Measurements from ENCODE around the gene ZBTB26.
"Not testable (repeated sequence)": the region's sequence is repeated elsewhere in the genome, so short reads cannot be mapped to it uniquely, and the experiment has no call there.

Gene ZBTB26

DNA sequence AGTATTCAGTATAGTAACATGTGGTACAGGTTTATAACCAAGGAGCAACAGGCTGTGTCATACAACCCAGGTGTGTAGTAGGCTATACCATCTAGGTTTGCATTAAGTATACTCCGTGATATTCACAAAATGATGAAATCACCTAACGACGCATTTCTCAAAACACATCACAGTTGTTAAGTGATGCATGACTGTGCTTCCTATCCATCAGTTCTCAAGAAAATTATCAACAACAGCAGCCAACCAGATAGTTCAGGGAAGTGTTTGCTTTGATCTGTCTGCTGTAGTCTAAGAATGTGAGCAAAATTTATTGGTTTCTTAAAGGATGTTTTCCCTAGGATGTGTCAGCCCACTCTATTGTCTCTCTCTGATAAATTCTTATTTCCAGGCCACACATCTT lies 7.4 kb downstream of the ZBTB26 start:
- DNase-seq: no peak

DNA sequence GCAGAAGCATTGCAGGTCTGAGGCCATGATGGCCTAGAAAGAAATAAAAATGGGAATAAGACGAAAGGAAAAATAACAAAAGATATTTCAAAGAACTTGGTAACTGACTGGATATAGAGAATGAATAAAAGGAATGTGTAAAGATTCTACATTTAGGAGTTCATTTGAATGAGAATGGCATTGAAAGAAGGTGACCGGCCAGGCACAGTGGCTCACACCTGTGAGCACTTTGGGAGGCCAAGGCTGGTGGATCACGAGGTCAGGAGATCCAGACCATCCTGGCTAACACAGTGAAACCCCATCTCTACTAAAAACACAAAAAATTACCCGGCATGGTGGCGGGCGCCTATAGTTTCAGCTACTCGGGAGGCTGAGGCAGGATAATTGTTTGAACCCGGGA lies 8.6 kb downstream of the ZBTB26 start:
- no peak for DNase-seq

DNA sequence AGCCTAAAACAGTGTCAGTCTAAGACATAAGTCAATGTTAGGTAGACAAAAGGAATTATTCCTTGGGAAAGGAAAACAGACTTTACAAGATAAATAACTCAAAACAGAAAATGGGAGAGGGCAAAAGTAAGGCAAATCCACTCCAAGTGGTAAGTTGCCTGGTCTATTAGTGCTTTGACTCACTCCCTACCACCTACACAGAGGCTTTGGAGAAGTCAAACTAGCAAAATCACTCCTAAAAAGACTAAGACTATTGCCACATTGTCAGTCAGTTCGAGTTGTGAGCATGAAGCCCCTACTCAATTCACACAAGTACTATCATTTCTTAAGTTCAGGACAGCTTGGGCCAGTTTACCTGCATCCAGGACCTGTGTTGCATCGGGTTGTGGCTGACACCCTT lies 13.0 kb downstream of the ZBTB26 start:
- no peak for DNase-seq

DNA sequence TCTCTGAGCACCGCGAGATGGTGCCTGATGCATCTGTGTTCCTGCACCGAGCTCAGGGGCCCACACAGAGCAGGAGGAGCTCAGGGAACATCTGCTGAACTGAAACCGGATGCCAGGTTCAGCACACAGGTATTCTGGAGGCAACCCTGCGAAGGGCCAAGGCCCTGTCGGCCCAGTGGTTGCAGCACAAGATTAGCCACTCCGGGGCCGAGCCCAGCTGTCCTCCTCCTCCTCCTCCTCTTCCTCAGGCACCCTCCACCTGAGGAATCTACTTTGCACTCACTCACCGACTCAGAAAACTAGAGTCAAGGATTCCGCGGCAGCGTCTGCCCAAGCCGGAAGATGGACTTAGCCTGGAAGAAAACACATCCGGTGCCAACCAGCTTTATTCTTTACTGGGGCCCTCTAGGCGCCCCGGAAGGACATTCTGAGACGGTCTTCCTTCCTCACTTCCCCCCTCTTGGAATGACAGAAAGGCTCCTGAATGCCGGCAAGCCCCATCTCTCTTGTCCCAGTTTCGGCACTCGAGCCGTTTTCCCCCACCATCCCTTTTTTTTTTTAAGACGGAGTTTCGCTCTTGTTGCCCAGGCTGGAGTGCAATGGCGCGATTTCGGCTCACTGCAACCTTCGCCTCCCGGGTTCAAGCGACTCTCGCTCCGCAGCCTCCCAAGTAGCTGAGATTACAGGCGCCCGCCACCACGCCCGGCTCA lies 18.2 kb downstream of the ZBTB26 start, which contains the start of gene ZBTB6:
ZBTB6 (minus strand) TSS at position 360 of the 710 bp plus-strand sequence. CDS start 1,251 bp downstream, outside the sequence.
- peak; percentile 40 for DNase-seq

DNA sequence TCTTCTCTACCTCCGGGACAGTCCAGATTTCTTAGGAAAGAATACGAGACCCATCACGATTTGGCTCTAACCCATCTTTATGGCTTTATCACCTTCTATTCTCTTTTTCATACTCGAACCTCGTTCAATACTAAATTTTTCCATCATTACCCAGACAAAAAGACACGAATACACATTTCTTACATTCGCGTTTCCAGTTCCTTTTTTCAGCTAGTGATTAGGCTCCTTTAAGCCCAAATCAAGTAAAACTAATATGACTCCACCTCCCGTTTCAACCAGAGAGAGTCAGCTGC lies 18.7 kb downstream of the ZBTB26 start:
- no peak for DNase-seq

DNA sequence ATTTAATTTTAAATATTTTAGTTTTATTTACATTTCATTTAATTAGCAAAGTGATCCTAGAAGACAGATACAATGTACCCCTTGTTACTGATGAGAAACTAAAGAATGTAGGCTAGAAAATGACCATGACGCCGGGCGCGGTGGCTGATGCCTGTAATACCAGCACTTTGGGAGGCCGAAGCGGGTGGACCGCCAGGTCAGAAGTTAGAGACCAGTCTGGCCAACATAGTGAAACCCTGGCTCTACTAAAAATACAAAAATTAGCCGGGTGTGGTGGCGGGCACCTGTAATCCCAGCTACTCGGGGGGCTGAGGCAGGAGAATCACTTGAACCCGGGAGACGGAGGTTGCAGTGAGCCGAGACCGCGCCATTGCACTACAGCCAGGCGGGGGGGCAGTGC lies 25.2 kb downstream of the ZBTB26 start:
- DNase-seq: not testable (repeated sequence)

DNA sequence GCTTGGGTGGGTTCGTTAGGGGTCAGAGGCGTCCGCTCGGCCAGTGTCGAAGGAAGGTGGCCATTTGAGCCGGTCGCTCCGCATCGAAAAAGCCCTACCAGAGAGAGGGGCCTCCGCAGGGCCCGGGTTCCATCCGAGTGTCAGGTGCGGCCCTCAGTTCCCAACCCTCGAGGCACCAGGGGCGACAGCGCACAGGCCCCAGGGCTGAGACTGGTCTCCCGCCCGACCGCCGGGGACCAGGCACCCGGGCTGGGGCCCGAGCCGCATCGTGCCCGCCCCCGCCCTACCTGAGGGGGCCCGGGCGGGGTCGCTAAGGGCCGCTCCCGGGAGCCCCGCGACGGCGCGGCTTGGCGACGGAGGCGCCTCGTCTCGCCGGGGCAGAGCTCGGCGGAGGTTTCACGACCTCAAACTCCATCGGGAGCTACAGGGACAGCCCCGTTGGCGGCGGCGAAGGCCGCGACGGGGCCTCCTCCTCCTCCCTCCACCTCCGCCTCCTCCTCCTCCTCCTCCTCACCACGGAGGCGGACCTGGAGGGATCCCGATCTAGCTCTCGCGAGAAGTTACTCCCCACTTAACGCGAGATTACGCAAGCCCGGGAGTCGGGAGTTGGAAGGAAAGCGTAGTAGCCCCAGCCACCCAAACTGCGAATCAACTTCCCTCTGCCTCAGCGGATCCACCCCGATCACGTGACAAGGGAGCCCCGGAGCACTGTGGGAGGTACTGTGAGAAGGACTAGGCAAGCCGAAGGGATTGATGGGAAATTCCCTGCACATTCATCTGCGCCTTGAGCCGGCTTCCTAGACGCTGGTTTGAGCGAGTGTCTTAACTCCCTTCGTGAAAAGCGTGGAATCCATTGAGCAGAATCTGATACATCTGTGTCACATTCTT lies 26.2 kb downstream of the ZBTB26 start, which contains the start of gene RC3H2:
RC3H2 (minus strand) TSS at position 537 of the 888 bp plus-strand sequence. CDS start 7,850 bp downstream, outside the sequence.
- peak; percentile 54 for DNase-seq

DNA sequence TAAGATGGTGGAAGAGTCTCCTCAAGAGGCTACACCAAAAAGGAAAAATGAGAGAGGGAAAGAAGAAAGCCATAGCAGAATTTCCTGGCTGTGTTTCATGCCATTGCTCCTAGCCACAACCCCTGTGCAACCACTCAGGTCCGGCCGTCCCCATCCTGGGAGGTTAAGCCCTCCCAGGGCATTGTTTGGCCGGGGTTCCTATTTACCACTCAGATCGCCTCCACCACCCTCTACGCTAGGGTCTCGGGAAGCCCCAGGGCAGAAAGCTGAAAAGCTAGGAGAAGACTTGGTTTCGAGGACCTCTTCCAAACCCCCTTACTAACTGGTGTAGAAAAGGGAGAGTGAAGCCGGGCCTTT lies 26.9 kb downstream of the ZBTB26 start:
- no peak for DNase-seq

DNA sequence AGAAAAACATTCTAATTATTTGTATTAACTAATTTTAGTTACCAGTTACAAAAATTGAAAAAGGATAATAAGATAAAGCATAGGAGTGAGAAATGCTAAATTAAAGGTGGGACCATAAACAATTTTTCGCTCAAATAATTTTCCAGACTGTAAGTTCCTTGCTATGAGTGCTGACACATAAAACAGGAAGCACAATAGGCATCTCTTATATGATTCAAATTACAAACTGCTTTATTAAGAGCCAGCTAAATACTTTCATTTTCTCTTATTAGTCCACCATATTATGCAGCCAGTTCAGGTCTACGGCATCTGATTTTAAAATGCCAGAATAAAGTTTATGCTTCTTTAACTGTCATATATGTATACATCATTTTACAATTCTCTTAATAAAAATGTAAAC lies 30.5 kb downstream of the ZBTB26 start:
- no peak for DNase-seq

DNA sequence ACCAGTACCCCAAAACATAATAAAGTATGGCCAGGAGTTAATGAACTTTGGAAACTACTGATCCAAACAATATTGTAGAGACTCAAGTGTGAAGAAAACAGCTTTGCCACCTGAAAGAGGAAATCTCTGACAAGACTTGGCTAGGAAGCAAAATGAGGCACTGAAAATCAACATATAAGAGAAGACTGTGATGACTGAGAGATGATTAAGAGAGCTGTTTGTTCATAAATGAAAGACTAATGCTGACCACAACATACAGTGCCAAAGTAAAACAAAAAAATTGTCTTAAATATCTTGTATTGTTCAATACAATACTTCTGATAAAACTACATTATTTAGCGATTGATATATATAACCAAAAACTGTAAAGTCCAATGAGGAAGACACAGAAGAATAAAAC lies 33.3 kb downstream of the ZBTB26 start:
- no peak for DNase-seq

DNA sequence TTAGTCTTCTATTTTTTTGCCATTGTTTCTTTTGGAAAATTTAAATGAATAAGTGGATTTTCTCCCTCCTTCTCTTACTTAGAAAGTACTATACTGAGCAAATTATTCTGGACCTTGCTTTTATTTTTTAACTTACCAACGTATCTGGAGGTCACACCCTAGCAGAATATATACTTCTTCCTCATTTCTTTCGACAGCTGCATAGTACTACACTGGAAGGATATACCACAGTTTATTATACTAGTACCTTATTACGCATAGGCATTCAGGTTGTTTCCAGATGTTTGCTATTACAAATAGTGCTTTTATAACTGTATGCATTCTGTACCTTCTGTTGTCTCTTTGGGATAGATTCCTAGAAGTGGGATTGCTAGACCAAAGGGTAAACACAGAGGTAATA lies 42.8 kb downstream of the ZBTB26 start:
- DNase-seq: no peak

DNA sequence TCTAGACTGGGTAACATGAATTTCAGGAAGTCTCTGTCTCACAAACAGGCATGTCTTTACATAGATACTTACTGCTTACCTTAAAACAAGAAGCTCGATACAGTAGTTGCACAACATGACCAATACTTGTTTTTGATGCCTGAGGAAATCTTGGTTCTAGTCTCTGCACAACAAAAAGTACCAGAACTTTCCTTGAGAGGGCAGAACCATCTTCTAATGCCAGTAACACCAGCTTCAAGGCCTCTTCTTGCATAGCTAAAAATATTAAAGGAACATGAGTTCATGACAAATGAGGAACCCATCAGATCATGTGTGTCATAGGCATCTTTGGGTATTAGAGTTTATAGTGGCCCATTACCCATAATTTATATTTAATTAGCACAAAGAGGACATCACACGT lies 48.2 kb downstream of the ZBTB26 start:
- DNase-seq: no peak

DNA sequence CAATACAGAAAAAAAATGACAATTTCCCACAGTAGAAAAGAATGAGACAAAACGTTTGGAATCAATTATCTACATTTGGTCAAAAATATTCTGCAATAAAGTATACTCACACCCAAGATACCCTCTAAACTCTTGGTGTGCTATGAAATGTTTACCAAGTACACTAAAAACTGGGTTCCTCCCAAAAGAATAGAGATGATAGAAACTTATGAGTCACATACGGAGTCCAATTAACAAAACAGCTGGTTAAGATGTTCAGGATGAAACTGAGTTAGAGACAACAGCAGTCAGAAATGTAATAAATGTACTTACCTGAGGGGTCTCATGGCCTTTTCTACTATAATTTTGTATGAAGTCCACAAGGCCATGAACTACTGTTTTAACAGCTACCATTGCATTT lies 51.9 kb downstream of the ZBTB26 start:
- no peak for DNase-seq

DNA sequence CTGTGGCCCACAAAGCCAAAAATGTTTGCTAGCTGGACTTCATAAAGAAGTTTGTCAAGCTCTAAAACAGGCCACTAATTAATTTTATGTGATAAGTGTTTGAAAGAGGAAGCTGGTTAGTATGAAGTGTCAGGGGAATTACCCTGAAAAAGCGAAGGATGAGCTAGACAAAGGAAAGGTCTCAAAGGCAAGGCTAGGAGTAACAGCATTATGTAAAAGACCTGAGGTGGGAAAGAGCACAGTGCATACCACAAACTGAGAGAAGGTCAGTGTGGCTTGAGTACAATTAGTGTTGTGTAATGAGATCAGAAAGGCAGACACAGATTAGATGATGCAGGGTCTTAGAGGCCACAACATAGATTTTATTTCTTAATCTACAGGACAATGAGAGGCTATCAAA lies 55.8 kb downstream of the ZBTB26 start:
- no peak for DNase-seq

DNA sequence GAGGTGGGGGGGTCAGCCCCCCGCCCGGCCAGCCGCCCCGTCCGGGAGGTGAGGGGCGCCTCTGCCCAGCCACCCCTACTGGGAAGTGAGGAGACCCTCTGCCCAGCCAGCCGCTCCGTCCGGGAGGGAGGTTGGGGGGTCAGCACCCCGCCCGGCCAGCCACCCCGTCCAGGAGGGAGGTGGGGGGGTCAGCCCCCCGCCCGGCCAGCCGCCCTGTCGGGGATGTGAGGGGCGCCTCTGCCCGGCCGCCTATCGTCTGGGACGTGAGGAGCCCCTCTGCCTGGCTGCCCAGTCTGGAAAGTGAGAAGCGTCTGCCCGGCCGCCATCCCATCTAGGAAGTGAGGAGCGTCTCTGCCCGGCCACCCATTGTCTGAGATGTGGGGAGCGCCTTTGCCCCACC lies 64.0 kb downstream of the ZBTB26 start:
- DNase-seq: not testable (repeated sequence)

DNA sequence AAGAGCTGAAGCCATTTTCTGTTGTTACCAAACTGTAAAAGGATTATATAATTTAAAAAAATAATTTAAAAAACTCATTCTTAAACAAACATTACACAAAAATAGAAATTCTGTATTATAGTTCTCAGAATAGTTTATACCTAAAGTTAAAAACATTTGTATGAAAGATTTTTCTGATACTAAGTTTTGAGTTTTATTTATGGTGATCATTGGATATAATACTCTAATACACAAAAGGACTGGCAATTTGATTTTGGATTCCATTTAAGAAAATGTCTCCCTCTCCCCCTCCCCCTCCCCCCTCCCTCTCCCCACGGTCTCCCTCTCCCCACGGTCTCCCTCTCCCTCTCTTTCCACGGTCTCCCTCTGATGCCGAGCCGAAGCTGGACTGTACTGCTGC lies 65.2 kb downstream of the ZBTB26 start:
- DNase-seq: no peak

All from 8988T (cell line).